GM21528 (cell line): ENCODE results near the gene LGALS3.

Source experiments
- ATAC-seq: cut with Tn5 transposase; IDR thresholded peaks from one replicate; pipeline ENCODE4 v1.9.1; 2021; ENCODE audit warnings: mild to moderate bottlenecking, moderate library complexity; ENCODE audit not compliant: unreplicated experiment, low FRiP score

Gene LGALS3

GRCh38 chr14:55170526-55170925 is 41.5 kb downstream of the LGALS3 start:
- ATAC-seq: no peak

- ATAC-seq: no peak
Measured at GRCh38 chr14:55180006-55180405, 51.0 kb downstream of the LGALS3 start.

GRCh38 chr14:55180434-55180833 is 51.4 kb downstream of the LGALS3 start:
- peak; percentile 77 for ATAC-seq

- no peak for ATAC-seq
Measured at GRCh38 chr14:55188686-55189295, 59.7 kb downstream of the LGALS3 start.

- ATAC-seq: no peak
Measured at GRCh38 chr14:55190906-55191202, 61.8 kb downstream of the LGALS3 start.

GRCh38 chr14:55191203-55192053 is 62.4 kb downstream of the LGALS3 start, which contains the start of gene DLGAP5:
Gene DLGAP5 (minus strand): TSS chr14:55191585. CDS start chr14:55189179, 2,406 bp downstream.
- ATAC-seq: peak; percentile 97

- no peak for ATAC-seq
Measured at GRCh38 chr14:55192054-55192621, 63.1 kb downstream of the LGALS3 start.

- no peak for ATAC-seq
Measured at GRCh38 chr14:55194656-55195355, 65.8 kb downstream of the LGALS3 start.
